Hematopoietic multipotent progenitor cell treated with erythropoietin and hydrocortisone succinate and interleukin-3 and kit ligand, for 8 days (in vitro differentiated cells): ENCODE data around the gene MCM8.

Experiments used
- DNase-seq: peaks from one replicate; pipeline ENCODE4 v3.0.0-alpha.2; 2015

Gene MCM8

GRCh38 chr20:5949943-5950270, 545 bp upstream of the MCM8 start:
- no peak for DNase-seq

GRCh38 chr20:5967469-5967868, 17.0 kb downstream of the MCM8 start:
- DNase-seq, result no peak

GRCh38 chr20:5968462-5968861, 18.0 kb downstream of the MCM8 start:
- no peak for DNase-seq

- no peak for DNase-seq
These were observed 19.0 kb downstream of the MCM8 start for GRCh38 chr20:5969348-5969935.

- DNase-seq, result no peak
These were observed 19.5 kb downstream of the MCM8 start for GRCh38 chr20:5969940-5970339.

GRCh38 chr20:5970381-5970780, 19.9 kb downstream of the MCM8 start:
- DNase-seq, result no peak

- DNase-seq, result no peak
These were observed 20.8 kb downstream of the MCM8 start for GRCh38 chr20:5971203-5971602.

GRCh38 chr20:5973172-5973571, 22.7 kb downstream of the MCM8 start:
- no peak for DNase-seq

- DNase-seq, result no peak
These were observed 23.5 kb downstream of the MCM8 start for GRCh38 chr20:5973971-5974370.

GRCh38 chr20:5974531-5974930, 24.1 kb downstream of the MCM8 start:
- DNase-seq, result no peak

GRCh38 chr20:5975778-5976177, 25.3 kb downstream of the MCM8 start:
- no peak for DNase-seq

- no peak for DNase-seq
These were observed 26.8 kb downstream of the MCM8 start for GRCh38 chr20:5977223-5977622.

GRCh38 chr20:5977975-5978374, 27.5 kb downstream of the MCM8 start:
- DNase-seq, result no peak

- no peak for DNase-seq
These were observed 29.3 kb downstream of the MCM8 start for GRCh38 chr20:5979801-5980200.

GRCh38 chr20:5980720-5981538, 30.5 kb downstream of the MCM8 start:
- no peak for DNase-seq

GRCh38 chr20:5987383-5987782, 36.9 kb downstream of the MCM8 start:
- DNase-seq, result no peak

- DNase-seq, result no peak
These were observed 39.1 kb downstream of the MCM8 start for GRCh38 chr20:5989539-5989938.

- DNase-seq, result no peak
These were observed 40.5 kb downstream of the MCM8 start for GRCh38 chr20:5990946-5991345.

GRCh38 chr20:5991623-5992441, 41.4 kb downstream of the MCM8 start:
- no peak for DNase-seq

- peak; percentile 18 for DNase-seq
These were observed 46.3 kb downstream of the MCM8 start for GRCh38 chr20:5996765-5997164.

GRCh38 chr20:5999783-6000182, 49.3 kb downstream of the MCM8 start:
- no peak for DNase-seq

GRCh38 chr20:6000871-6001270, 50.4 kb downstream of the MCM8 start:
- DNase-seq, result no peak

GRCh38 chr20:6006603-6006949, 56.1 kb downstream of the MCM8 start:
- no peak for DNase-seq

GRCh38 chr20:6007094-6007528, 56.7 kb downstream of the MCM8 start:
- DNase-seq, result no peak
